ENCODE results near the gene PDZRN3.
"Not testable (repeated sequence)": the region's sequence is repeated elsewhere in the genome, so short reads cannot be mapped to it uniquely, and the experiment has no call there.

The PDZRN3 gene

GRCh38 chr3:73592154-73593144 lies 32.3 kb downstream of the PDZRN3 start:
- DNase-seq = no peak

GRCh38 chr3:73591286-73591800 lies 33.4 kb downstream of the PDZRN3 start:
- no peak for DNase-seq

- DNase-seq = no peak
These were observed 38.1 kb downstream of the PDZRN3 start for GRCh38 chr3:73586628-73587027.

- no peak for DNase-seq
These were observed 38.6 kb downstream of the PDZRN3 start for GRCh38 chr3:73586190-73586589.

DNA sequence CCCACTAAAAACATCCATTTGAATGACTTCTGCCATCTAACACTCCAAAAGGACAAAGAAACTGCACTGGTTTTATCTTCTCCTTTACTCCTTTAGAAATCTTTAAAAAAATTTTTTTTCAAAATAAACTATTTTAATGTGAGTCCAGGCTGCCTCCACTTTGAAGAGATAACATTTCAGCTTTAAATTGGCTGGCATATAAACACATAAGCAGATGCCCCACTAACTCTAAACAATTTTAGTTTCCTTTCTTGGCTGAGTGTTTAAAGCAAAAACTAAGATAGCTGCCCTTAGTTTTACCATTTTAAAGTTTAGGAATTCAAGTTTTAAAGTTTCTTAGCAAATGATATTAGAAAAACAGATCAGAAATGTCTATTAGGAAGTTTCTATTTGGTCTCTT lies 39.9 kb downstream of the PDZRN3 start:
- DNase-seq = no peak

DNA sequence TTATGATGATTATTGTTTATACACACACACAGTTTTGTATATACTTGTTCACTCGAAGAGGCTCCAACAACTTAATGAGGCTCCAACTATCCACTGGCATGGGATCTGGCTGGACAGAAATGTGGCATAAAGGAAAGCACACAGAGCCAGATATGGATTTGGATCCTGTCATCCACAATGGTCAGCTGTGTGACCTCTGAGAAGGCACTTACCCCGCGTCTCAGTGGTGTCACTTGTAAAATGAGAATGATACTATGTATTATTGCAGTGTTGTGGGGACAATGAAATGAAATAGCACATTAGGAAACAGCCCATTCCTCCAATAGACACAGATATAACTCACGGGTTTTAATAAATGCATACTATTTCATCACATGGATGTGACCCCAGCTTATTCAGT lies 42.2 kb downstream of the PDZRN3 start:
- DNase-seq = no peak

- no peak for DNase-seq
These were observed 43.5 kb downstream of the PDZRN3 start for GRCh38 chr3:73581134-73581846.

DNA sequence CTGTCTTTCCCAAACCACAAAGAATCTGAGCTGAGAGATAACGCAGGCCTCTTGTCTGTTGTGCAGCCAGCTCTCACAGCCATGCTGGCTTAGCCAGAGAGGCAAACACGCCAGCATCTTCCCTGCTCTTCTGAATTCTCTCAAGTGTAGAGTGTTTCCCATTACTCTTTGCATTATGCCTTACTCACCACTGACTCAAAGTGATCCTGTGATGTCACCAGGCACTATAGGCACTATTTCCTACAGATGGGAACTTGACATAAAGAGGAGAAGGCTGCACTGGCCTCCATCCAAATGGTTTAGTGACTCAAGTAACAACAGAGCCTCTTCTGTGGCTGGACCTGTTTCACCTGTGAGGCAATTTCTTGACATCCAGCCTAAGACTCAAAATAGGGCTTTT lies 44.4 kb downstream of the PDZRN3 start:
- no peak for DNase-seq

- DNase-seq = no peak
These were observed 47.0 kb downstream of the PDZRN3 start for GRCh38 chr3:73577704-73578103.

GRCh38 chr3:73576999-73577461 lies 47.7 kb downstream of the PDZRN3 start:
- no peak for DNase-seq

DNA sequence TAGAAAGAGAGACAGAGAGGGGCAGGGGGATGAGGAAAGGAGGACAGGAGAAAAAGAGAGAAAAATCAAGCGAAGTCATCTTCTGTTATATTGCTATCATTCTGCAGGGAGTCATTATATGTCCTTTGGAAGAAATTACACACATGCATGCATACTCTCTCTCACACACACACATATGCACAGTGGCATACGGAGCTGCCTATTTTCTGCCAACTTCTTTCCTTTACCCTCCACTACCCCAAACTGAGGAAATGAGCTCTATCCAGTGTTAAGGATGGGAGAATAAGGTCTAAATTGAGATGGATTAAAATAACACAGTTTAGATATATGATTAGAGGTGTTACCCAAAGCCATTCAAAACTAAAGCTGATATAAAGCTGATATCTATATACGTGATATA lies 48.8 kb downstream of the PDZRN3 start:
- no peak for DNase-seq

GRCh38 chr3:73575519-73575918 lies 49.2 kb downstream of the PDZRN3 start:
- DNase-seq = no peak

- no peak for DNase-seq
These were observed 51.5 kb downstream of the PDZRN3 start for GRCh38 chr3:73573204-73573603.

GRCh38 chr3:73572368-73572767 lies 52.4 kb downstream of the PDZRN3 start:
- DNase-seq = no peak

- no peak for DNase-seq
These were observed 53.4 kb downstream of the PDZRN3 start for GRCh38 chr3:73571238-73571794.

GRCh38 chr3:73569246-73569760 lies 55.4 kb downstream of the PDZRN3 start:
- DNase-seq = no peak

GRCh38 chr3:73568371-73568862 lies 56.3 kb downstream of the PDZRN3 start:
- no peak for DNase-seq

DNA sequence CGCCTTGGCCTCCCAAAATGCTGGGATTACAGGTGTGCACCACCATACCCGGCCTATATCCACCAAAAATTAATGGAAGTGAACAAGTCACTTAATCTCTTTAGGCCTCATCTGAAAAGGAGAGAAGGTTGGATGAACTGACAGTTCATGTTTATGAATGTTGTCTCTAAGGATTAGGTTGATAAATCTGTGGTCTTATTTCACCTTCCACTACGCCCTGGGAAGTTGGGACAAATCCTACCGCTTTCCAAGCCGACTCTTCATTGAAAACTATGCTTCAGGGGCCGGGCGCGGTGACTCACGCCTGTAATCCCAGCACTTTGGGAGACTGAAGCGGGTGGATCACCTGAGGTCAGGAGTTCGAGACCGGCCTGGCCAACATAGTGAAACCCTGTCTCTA lies 59.4 kb downstream of the PDZRN3 start:
- DNase-seq = not testable (repeated sequence)

DNA sequence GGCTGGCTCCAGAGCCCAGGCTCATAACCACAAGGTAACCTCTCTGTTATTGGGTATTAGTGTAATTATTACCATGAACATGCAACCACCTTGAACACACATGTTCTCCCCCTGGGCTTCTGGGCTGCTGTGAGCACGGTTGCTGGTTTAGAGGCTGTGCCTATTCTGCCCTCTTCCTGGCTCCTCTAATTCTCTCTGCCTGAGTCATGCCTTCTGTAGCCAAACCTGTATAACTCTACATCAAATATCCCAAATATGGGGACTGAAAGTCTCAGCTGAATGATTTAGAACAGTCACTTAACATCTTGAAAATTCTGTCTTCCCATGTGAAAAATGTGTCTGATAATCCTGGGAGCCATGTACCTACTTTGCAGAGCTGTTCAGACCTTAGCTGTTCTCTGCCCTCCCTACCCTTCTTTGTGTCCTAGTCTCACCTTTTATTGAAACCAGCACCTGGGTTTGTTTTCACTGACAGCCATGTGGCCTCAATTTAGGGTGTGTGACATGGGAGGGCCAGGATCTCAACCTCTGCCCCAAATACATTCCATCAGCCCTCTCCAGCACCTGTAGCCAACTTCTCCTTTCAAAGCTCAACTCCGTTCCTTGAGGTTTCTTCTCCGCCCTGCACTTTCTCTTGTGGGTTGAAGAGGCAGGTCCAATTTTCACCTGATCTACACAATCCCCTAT lies 60.7 kb downstream of the PDZRN3 start:
- no peak for DNase-seq

- no peak for DNase-seq
These were observed 63.2 kb downstream of the PDZRN3 start for GRCh38 chr3:73561494-73561893.

DNA sequence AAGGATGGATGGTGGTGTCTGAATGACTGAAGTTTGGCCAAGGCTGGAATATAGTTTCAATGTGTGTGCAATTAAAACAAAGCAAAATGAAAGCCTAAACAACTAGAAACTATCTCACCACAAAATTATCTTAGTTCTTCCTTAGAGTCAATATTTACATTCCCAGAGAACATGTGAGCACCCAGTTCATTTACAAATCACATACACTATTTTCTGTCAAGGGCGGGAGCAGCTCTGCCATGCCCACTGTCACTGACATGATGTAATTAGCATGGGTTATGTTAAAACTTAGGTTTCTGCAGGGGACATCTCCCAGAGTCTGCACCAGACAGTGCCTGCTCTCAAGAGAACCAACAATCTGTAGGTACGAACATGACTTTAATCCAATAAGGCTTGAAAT lies 65.0 kb downstream of the PDZRN3 start:
- DNase-seq = no peak

Measured in nucleus accumbens (tissue), 56 donors.